Pulmonary artery endothelial cell (primary cell): ENCODE measurements around the gene NGFR. TPM values are rescaled to one million over a fixed set of nuclear protein-coding genes. Genes with fewer than 3 reads are reported as not detected.
"Not testable (repeated sequence)": the region's sequence is repeated elsewhere in the genome, so short reads cannot be mapped to it uniquely, and the experiment has no call there.

Experiments used
- DNase-seq: peaks from one replicate; pipeline ENCODE4 v3.0.0-alpha.2; 2011; ENCODE audit warnings: low read depth, low spot score
- total RNA-seq: library from RNA; depleted of rRNA; stranded (reverse); fragments of >200 nt; gene quantifications from 2 replicates; pipeline ENCODE4 v1.2.3, GENCODE V29; 2014

NGFR gene
- total RNA-seq, 1 donor from 2014 or later, result 0.07 TPM

DNA sequence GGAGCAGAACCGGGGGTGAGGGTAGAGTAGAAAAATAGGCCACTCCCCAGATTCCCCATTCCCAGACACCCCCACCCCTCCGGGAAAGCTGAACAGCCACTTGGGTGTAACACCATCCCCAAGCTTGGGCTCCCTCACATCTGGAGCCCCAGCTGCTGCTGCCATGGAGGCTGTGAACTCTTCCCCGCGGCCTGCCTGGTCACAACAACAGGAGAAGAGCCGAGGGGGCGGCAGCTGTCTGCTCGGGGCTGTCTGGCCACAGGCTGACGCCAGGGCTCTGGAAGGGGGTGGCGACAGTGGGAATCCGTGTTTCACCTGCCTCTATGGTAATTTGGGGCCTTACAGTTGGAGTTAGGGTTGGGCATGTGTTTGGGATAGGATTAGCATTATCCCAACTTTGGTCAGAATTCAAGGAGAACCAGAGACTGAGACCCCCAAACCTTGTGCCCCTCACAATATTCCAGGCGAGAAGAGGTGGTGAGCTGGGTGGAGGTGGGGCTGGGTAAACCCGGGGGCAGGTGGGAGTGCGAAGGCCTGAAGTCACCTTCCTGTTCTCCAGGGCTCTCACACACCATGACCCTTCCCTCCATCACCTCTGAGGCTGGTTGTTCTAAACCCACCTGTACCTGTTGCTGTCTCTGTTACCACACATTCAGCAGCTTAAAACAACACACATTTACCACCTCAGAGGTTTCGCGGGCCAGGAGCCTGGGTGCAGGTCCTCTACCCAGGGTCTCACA, 50.9 kb downstream of the NGFR start:
- DNase-seq, result no peak

DNA sequence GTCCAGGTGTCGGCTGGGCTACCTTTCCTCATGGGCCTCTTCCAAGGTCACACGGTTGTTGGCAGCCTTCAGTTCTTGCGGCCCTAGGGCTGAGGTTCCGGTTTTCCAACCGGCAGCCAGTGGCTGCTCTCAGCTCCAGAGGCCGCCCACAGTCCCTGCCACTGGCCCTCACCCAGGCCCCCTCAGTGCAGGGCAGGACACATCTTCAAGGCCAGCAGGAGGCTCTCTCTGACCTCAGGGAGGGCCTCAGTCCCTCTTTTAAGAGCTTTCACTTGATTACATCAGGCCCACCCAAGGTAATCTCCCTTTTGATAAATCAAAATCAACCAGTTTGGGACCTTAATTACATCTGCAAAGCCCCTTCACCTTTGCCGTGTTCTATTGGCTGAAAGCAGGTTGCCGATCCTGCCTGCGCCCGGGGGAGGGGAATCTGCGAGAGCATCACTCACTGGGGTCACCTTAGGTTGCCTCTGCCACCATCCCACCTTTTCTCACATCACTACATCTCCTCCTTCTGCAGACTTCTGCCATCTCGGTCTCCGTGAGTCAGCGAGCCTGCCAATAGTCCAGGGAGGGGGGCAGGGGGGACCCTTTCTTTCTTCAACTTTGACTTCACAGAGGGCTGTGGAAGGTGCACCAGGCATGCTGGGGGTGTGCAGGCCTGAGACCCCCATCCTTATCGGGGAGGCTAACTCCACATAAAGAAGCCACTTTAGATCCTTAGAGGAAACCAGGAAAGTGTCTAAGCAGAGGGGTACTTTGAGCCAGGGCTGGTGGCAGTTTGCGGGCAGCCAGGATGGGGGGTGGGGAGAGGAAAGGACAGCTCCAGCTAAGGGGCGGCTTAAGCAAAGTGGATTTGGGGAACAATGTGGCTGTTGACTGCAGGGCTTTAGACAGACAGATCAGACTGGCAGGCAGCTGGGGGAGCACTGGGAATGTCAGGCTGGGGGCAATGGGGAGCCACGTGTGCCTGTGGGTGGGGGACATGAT, 51.7 kb downstream of the NGFR start:
- no peak for DNase-seq

DNA sequence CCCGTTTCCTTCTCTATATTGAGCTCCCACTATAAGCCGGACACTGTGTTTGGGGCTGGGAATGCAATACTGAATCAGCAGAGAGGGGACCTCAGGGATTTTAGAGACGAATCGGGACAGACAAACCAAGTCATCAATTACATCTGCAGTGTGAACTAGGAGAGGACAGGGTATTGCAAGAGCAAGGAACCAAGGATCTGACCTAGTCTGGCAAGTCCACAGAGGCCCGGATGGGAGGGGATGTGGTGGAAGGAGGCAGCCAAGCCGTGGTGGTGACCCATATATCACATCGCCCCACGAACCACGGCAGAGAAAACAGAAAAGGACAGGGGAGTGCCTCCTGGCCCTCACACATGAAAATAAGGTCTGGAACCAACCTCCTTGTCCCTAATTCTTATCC, 52.5 kb downstream of the NGFR start:
- DNase-seq, result no peak

DNA sequence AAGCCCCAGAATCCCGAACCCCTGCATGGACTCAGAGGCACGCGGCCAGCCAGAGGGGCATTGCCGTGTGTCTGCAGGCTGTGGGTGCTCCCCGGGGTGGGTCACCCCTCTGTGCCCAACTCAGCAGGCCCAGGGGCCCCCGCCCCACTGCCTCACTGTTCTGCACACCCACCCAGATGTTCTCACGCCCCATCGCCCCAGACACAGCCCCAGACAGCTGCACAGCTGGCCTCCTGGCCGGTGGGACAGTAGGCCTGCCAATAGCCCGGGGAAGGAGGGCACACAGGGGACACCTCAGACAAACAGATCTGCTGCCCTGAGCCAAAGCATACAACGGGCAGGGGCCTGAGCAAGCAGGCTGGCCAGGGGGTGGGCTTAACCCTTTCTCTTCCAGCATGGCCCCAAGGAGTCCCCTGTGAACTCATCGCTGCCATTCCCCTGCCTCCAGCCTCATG, 53.0 kb downstream of the NGFR start:
- no peak for DNase-seq

DNA sequence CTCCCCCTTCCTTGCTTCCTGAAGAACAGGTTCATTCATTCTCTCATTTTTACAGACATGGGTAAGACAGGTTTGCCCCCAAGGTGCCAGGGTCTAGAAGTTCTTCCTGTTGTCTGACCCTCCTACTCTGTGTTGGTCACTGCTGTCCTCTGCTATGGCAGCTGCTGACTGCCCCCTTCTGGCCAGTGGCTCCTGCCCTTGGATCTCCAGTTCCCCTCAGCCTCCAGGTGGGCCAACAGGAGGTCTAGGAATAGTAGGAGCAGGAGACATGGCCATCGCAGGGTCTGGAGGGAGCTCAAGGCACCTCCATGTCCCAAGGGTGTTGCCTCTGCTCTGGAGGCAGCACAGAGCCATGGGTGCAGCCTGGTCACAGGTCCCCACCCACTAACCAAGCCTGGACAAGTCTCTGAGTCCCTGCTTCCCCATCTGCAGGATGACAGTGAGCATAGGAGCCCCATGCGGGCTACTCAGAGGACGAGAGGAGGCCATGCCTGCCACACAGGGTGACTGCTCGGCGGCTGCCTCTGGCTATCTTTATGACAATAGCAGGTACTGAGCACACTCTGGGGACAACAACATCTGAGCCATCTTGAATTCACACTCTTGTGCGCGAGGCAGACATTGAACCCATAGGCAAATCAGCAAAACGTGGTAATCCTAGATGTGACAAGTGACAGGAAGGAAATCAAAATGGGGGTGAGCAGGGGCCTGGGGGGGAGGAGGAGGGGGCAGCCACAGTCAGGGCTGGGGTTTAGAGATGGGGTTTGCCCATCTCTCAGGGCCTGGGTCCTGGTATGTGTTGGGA, 53.6 kb downstream of the NGFR start:
- no peak for DNase-seq

DNA sequence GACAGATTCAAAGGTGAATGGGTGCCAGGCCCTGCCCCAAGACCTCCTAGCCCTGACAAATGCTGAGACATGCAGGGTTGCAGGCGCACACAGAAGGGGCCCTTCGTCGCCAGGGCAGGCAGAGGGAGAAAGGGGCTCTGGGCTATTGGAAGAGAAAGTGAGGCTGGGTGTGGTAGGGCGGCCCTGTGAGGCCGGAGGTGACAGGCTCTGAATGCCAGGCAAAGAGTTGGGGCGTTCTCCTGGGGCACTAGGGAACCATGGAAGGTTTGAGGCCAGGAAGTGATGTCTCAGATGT, 54.2 kb downstream of the NGFR start:
- no peak for DNase-seq

DNA sequence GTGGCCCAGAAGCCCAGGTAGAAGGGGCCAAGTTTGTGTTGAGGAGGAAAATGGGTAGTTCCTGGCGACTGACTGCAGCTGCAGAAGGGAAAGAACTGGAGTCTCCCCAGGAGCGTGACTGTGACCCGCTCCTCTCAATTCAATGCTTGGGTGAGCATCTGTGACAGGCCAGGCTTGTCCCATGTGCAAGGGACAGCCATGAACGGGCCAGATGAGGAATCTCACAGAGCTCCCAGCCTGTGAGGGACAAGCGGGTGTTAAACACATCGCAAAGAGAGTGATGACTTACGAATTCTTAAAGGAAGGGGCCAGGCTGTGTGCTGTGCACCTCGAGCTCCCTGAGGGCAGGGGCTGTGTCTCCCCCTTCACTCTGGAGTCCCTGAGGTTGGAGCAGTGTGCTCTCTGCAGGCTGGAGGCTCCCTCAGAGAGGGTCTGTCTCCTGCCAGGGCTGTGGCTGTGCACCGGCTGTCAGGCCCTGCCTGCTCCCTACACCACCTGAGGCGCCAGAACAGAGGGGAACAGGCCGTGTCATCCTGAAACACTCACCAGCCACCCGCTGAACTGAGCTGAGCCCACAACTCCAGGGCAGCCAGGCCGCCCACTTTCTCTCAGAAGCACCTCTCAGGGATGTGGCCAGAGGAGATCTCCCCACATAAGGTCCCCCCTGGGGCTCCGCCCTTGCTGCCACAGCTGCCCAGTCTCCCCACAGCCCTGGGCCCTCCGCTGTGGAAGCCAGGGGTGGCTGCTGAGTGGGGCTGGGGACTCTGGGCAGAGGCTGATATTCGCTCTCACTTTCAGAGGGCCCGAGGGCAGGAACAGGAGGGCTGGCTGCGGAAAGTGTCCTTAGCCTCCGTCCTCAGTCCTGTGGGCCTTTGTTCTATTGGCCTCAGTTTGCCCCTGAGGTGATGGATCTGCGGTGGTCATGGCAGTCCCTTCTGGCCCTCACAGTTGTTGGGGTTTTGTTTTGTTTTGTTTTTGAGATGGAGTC, 54.9 kb downstream of the NGFR start:
- DNase-seq, result no peak

DNA sequence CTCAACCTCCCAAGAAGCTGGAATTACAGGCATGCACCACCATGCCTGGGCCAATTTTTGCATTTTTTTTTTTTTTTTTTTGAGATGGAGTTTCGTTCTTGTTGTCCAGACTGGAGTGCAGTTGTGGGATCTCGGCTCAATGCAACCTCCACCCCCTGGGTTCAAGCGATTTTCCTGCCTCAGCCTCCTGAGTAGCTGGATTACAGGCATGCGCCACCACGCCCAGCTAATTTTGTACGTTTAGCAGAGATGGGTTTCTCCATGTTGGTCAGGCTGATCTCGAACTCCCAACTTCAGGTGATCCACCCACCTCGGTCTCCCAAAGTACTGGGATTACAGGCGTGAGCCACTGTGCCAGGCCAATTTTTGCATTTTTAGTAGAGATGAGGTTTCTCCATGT, 55.7 kb downstream of the NGFR start:
- DNase-seq, result not testable (repeated sequence)

DNA sequence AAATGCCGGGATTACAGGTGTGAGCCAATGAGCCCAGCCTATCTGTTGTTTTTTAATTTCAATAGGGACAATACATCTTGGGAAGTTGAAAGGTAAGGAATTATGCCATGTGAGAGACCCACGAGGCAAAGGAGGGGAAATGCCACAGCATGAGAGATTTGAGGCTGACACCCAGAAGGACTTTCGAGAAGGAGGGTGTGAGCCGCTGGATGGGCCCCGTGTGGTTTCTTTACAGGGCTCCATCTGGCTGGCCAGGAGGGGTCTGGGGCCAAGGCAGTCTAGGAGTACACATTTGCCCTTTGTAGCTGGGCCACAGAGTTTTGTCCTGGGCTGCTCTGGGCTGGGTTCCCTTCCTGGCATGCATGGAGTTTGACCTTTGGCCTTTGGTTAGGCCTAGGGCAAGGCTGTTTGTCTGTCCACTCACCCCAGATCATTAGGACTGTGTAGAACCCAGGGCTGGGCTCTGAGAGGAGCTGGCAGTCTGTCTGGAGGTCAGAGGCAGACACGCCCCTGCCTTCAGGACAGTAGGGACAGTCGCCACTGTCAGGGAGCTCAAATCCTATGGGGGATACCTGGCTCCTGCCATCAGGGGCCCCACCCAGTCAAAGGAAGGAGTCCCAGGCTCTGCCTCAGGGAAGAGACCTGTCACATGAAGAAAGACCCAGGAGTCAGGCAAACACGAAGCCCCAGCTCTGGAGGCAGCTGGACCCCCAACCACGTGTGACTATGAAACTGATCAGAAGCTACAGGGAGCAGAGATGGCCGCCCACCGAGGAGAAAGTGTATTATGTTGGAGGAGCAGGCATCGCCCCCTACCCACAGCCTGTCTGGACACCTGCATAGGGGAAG, 56.4 kb downstream of the NGFR start:
- DNase-seq, result no peak

DNA sequence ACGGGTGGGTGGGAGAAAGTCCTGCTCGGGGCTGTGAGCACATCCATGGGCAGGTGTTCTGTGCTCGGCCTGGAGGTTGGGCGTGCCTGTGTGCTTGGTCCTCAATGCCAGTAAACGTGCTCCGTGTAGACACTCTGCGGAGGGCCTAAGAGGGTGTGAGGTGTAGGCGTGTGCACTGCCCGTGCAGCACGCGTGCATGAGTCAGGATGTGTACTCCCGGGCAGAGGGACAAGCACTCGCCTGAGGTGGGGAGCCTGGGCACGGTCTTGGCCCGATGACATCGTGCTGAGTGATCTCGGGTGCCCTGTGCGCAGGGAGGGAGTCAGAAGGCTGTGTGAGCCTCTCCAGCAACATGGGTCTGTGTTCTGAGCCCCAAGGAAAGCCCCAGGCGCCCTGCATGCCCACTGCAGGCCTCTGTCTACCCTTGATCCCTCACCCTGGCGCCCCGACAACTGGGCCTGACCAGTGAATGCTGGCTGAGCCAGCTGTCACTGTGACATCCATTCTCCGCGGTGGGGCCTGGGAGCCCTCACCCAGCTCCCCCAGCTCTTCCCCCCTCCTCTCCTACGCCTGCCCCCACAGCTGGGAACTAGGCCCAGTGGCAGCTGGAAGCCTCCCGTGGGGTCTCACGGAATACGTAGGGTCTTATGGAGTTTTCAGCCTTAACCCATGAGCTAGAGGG, 57.1 kb downstream of the NGFR start:
- DNase-seq, result no peak

DNA sequence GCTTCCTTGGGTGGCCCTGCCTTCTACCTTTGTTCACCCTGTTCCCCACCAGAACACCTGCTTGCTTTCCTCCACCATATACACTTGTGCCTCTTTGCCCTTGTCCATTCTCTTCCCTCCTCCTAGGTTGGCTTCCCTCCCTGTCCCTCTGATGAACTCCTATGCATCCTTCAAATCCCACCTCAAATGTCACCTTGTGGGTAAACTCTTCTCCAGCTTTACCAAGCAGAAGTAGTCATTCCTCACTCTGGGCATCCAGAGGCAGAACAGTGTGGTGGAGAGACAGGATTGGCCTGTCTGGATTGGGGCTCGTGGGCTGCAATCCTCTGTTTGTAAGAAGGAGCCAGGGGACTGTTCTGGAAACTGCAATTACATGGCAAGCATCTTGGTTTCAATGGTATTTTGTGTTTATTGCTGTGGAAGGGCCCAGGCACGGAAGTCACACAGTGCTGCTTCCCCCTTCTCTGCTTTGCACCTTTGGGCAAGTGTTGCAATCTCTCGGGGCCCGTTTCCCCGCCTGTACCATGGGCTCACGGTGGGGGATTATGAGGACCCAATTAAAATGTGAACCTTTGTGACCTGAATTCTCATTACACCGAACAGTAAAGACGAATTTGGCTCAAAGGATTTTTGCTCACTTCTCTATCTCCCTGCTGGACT, 58.7 kb downstream of the NGFR start:
- DNase-seq, result no peak

DNA sequence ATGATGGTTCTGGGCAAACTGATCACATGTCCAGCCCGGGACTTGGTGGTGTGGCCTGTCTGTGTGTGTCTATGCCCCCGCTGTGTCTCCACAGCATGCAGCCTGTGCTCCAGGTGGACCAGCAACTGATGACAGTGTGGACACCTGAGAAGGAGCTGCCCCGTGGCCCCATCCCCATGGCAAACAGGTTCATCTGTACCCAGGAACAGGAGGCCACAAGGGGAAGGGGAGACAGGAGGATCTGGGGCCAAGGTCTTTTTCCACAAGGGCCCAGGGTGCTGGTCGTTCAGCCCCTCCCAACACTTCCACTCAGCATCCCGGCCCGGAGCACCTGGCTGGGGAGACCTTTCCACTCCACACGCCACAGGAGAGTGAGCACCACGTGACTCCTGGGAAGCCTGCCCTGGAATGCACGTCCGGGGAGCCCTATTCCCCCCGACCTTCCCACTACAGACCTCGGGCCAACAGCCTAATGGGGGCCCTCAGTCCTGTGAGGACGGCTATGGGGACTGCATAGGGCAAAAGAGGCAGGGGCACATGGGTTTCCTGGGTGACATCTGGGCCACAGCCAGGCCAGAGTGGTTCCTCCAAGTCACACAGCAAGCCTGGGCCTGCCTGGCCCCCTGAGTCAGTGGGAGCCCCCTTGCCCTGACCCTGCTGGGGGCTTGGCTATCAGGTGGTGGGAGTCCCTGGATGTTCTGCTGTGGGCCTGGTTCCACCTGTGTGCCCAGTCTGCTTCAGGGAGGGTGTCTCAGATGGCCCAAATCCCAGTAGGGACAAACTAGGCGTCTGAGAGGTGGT, 59.8 kb downstream of the NGFR start:
- no peak for DNase-seq

DNA sequence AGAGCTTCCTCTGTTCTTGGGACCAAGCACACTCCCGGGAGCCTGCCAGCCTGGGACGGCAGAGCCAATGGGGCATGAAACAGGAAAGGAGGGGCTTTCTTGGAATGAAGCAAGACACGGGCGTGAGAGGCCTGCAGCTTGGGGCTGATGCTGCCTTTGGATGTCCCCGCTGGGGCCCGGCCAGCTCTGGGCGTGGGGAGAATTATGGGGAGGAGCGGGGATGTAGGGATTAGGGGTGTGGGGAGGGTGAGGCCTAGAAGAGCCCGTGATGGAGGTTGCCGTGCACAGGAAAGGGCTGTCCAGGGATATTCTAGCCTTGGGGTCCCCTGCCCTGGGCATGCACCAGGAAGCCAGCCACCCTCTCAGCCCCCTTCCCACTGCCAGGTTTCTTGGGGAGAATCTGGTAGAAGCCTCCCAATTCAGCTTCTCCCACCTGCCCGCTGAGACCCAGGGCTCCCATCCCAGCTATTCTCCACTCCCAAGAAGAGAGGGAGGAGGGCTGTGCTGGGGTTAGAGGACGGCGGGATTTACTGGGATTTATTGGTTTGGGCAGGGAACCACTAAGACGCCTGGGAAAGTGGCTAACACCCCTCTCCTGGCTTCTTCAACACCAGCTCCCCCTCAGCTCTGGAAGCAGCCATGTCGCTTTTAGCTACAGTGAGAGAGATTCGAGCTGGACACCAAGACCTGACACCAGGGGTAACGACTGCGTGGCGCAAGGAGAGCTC, 60.6 kb downstream of the NGFR start:
- DNase-seq, result no peak

DNA sequence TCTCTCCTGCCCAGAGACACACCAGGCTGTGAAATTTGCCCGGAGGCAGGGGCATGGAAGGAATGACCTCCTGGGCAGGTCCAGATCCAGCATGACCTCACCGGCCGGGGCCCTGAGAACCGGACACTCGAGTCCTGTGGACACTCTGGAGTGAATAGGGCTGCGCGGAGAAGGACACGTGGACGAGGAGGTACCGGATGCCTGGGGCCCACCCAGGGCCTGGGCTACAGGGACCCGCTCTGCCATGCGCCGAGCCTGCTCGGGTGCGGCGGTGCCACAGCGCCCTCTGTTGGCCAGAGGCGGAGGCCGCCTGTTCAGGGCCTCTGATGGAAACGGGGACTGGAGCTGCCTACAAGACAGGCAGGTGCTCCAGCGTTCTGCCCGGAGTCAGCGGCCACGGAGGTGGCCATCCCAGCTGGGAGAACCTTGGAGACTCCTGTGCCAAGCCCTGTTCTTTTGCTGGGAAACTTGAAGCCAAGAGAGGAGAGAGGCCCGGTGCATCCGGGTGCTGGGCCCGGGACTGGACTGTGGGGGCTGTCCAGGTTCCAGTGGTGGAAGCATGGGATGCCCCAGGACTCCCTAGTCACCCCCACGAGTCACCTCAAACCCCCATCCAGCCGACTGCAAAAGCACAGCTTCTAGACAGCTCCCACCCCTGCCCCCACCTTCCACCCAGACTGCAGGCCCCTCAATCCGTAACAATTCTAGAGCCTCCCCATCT, 61.3 kb downstream of the NGFR start:
- DNase-seq, result no peak

DNA sequence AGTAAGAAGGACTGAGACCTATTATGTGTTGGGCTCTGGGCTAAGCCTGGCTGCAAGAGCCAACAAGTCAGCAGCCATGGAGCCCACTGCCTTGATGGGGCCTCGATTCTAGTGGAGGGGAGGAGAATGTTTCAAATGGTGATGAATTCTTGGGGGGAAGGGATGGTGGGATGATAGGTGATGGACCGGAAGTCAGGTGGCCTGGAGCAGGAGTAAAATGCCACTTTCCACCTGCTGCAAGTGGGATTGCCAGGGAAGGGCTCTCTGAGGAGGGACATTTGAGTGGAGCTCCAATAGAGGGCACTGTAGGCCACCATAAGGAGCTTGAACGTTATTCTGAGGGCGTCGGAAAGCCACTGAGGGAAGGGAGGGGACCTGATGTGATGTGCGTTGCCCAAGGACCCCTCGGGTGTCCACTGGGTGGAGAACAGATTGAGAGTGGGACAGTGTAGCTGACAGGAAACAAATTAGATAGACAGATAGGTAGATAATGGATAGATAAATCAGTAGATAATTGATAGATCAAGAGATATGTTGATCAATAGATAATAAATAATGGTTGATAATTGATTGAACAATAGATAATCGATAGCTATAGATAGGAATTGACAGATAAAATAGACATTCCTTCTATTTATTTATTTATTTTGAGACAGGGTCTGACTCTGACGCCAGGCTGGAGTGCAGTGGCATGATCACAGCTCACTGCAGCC, 62.4 kb downstream of the NGFR start:
- no peak for DNase-seq
